Spleen (tissue), 11 donors: ENCODE results near the gene ANKRD2. TPM values are rescaled to one million over a fixed set of nuclear protein-coding genes. Genes with fewer than 3 reads are reported as not detected.
"Not testable (repeated sequence)": the region's sequence is repeated elsewhere in the genome, so short reads cannot be mapped to it uniquely, and the experiment has no call there.

Experiments
- DNase-seq: peaks from one replicate; pipeline ENCODE4 v3.0.0-alpha.2; 2020
- H3K27ac ChIP-seq, 8 donors: fragments of 200-600 bp; sonication (generic) in 7 of 8; 1 replicate in 4 of 8; 2 replicates in 4 of 8; pipeline versions ENCODE4 v1.5.0 to v1.8.0; 2016 to 2021; ENCODE audit warnings: inconsistent platforms in 4 of 8, mild to moderate bottlenecking in 4 of 8, moderate library complexity in 1 of 8
- H3K27me3 ChIP-seq, 7 donors: fragments of 200-600 bp; sonication (generic) in 6 of 7; replicated peaks in 1 of 7; 1 replicate in 4 of 7; 2 replicates in 3 of 7; pipeline versions ENCODE4 v1.5.0 to v1.8.0; 2016 to 2021; ENCODE audit warnings: inconsistent platforms in 3 of 7, mild to moderate bottlenecking in 1 of 7
- H3K36me3 ChIP-seq, 6 donors: fragments of 200-600 bp; sonication (generic) in 5 of 6; 1 replicate in 4 of 6; 2 replicates in 2 of 6; pipeline versions ENCODE4 v1.5.0 to v1.8.0; 2016 to 2021; ENCODE audit warnings: inconsistent platforms in 2 of 6
- H3K4me1 ChIP-seq, 6 donors: fragments of 200-600 bp; sonication (generic) in 5 of 6; 1 replicate in 3 of 6; 2 replicates in 3 of 6; pipeline versions ENCODE4 v1.5.0 to v1.8.0; 2016 to 2021; ENCODE audit warnings: inconsistent platforms in 3 of 6
- H3K4me3 ChIP-seq, 8 donors: fragments of 200-600 bp; sonication (generic) in 7 of 8; 1 replicate in 4 of 8; 2 replicates in 4 of 8; pipeline versions ENCODE4 v1.5.0 to v1.8.0; 2016 to 2021; ENCODE audit warnings: inconsistent platforms in 4 of 8, mild to moderate bottlenecking in 4 of 8, moderate library complexity in 2 of 8
- H3K9me3 ChIP-seq, 8 donors: fragments of 200-600 bp; sonication (generic) in 7 of 8; 1 replicate in 4 of 8; 2 replicates in 4 of 8; pipeline versions ENCODE4 v1.5.0 to v1.8.0; 2016 to 2021; ENCODE audit warnings: inconsistent platforms in 4 of 8
- POLR2A ChIP-seq, 3 donors: fragments of 450-650 bp; IDR thresholded peaks; one replicate each; pipeline ENCODE4 v1.5.1; 2017; ENCODE audit warnings: antibody characterized with exemption in 3 of 3, mild to moderate bottlenecking in 1 of 3
- POLR2AphosphoS5 ChIP-seq, 3 donors: sonication (generic); formaldehyde crosslinking; IDR thresholded peaks; one replicate each; pipeline ENCODE4 v1.5.1; 2017; ENCODE audit warnings: antibody characterized with exemption in 3 of 3
- WGBS, 5 donors: extraction: QIAGEN DNeasy Blood & Tissue Kit in 3 of 5; methylation state at CpG; one replicate each; pipeline versions ENCODE4 v1.1.5 to v1.1.7; 2013 to 2018; 5-methylcytosine and 5-hydroxymethylcytosine counted together
- intact Hi-C: fragments of 100-400 bp; cut with DNase I; formaldehyde crosslinking; loops from one replicate; pipeline ENCODE4 v1.15.0; 2023; ENCODE audit warnings: low total_unique reads
- polyA plus RNA-seq, 3 donors: library from polyadenylated mRNA; stranded (reverse); fragments of 200-250 nt; gene quantifications; one replicate each; pipeline ENCODE4 v1.2.1, GENCODE V29; 2013
- total RNA-seq, 7 donors: library from RNA; depleted of rRNA in 3 of 7; stranded (reverse); fragments of >200 nt in 3 of 7; fragmentation: NEBNext Ultra II Directional in 4 of 7; extraction: Animal tissue kit (Norgen Biotek cat#: 25700) in 4 of 7; gene quantifications; one replicate each; pipeline versions ENCODE4 v1.1.0 to v1.2.1, GENCODE V29; 2016 to 2021
- TF ChIP-seq, protein P1 (sequence below), 11 experiments: fragments of 200-600 bp in 7 of 11; fragments of 450-650 bp in 4 of 11; sonication (generic) in 4 of 11; IDR thresholded peaks in 8 of 11; conservative IDR thresholded peaks in 3 of 11; 1 replicate in 7 of 11; 2 replicates in 4 of 11; pipeline versions ENCODE4 v1.4.0 to v1.8.0; 2016 to 2021; ENCODE audit warnings: antibody characterized with exemption in 11 of 11, inconsistent platforms in 4 of 11, mild to moderate bottlenecking in 1 of 11
- donor health status: healthy with polysubstance abuse.
- donor health status: DM: no; HTN: no; CAD: no; lungs with moderate emphysema.
- donor health status: DM: no; HTN: no; CAD: no.
- donor health status: Bipolar disorder and iron deficiency.
- donor health status: healthy.
- donor health status: DM: no; HTN: no; CAD: no.
- donor health status: DM: yes; HTN: yes; CAD: no.

ANKRD2 gene
- total and polyA plus RNA-seq, 10 donors: 0.10 to 0.52 (median 0.18) TPM; not detected in 7

GRCh38 chr10:97573672-97574071 is 1.1 kb downstream of the ANKRD2 start:
- TF ChIP-seq POLR2A (IDR thresholded peaks at IDR 0.05) (no peak), POLR2AphosphoS5 (IDR thresholded peaks at IDR 0.05) (no peak)
- TF ChIP-seq, protein P1, sequence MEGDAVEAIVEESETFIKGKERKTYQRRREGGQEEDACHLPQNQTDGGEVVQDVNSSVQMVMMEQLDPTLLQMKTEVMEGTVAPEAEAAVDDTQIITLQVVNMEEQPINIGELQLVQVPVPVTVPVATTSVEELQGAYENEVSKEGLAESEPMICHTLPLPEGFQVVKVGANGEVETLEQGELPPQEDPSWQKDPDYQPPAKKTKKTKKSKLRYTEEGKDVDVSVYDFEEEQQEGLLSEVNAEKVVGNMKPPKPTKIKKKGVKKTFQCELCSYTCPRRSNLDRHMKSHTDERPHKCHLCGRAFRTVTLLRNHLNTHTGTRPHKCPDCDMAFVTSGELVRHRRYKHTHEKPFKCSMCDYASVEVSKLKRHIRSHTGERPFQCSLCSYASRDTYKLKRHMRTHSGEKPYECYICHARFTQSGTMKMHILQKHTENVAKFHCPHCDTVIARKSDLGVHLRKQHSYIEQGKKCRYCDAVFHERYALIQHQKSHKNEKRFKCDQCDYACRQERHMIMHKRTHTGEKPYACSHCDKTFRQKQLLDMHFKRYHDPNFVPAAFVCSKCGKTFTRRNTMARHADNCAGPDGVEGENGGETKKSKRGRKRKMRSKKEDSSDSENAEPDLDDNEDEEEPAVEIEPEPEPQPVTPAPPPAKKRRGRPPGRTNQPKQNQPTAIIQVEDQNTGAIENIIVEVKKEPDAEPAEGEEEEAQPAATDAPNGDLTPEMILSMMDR (IDR thresholded peaks at IDR 0.05 in 8 of 11, conservative IDR thresholded peaks at IDR 0.05 in 3 of 11): no peak
- peaks cover 0 to 14% (median 0%) of the 10 kb centered on the region in 7 donors for H3K27me3 ChIP-seq
- no peaks in the 10 kb centered on the region for H3K9me3 ChIP-seq
- peaks cover 0 to 11% (median 8%) of the 10 kb centered on the region in 6 donors for H3K4me1 ChIP-seq
- no peak for DNase-seq
- intact Hi-C loops: no loop called here
- H3K36me3 ChIP-seq: peaks cover 0 to 34% (median 11%) of the 10 kb centered on the region in 6 donors
- no peak overlapping the region for H3K27ac ChIP-seq
- no peak overlapping the region for H3K4me3 ChIP-seq
- 42 to 88% (median 71%) methylated on average over 2 of the region's 2 CpGs for WGBS, 5 donors

GRCh38 chr10:97574374-97575126 is 2.0 kb downstream of the ANKRD2 start:
- whole genome bisulfite sequencing, 5 donors: 55 to 70% (median 61%) methylated on average over 4 of the region's 4 CpGs

GRCh38 chr10:97575127-97575668 is 2.6 kb downstream of the ANKRD2 start:
- 87 to 94% (median 92%) methylated on average over 4 to 6 of the region's 6 CpGs for WGBS, 5 donors
- Histone ChIP-seq H3K27ac (peak overlapping the region in 3 of 8 donors; percentile 1 to 46 (median 11)), H3K4me3 (no peak overlapping the region), H3K4me1 (peaks cover 0 to 11% (median 8%) of the 10 kb centered on the region in 6 donors), H3K9me3 (no peaks in the 10 kb centered on the region), H3K36me3 (peaks cover 0 to 19% (median 6%) of the 10 kb centered on the region in 6 donors), H3K27me3 (peaks cover 0 to 17% (median 0%) of the 10 kb centered on the region in 7 donors)
- DNase-seq: peak; percentile 45
- TF ChIP-seq, protein P1 (IDR thresholded peaks at IDR 0.05 in 8 of 11, conservative IDR thresholded peaks at IDR 0.05 in 3 of 11): no peak
- TF ChIP-seq POLR2A (IDR thresholded peaks at IDR 0.05) (no peak), POLR2AphosphoS5 (IDR thresholded peaks at IDR 0.05) (no peak)
- intact Hi-C loops: no loop called here

More at GRCh38 chr10:97574374-97575126, 2.0 kb downstream of the ANKRD2 start:
- Histone ChIP-seq H3K36me3 (peaks cover 0 to 25% (median 8%) of the 10 kb centered on the region in 6 donors), H3K9me3 (no peaks in the 10 kb centered on the region), H3K4me1 (peaks cover 0 to 11% (median 8%) of the 10 kb centered on the region in 6 donors), H3K27ac (peak overlapping the region in 3 of 8 donors; percentile 1 to 46 (median 11)), H3K27me3 (peaks cover 0 to 17% (median 0%) of the 10 kb centered on the region in 7 donors), H3K4me3 (no peak overlapping the region)
- peak; percentile 64 for DNase-seq
- intact Hi-C loops: no loop called here
- peak in 1 of 3 donors; percentile 58 for TF ChIP-seq POLR2AphosphoS5 (IDR thresholded peaks at IDR 0.05)
- TF ChIP-seq, protein P1 (IDR thresholded peaks at IDR 0.05 in 8 of 11, conservative IDR thresholded peaks at IDR 0.05 in 3 of 11): no peak

GRCh38 chr10:97576487-97576886 is 3.9 kb downstream of the ANKRD2 start:
- H3K9me3 ChIP-seq, H3K27ac ChIP-seq, DNase-seq, H3K4me3 ChIP-seq, intact Hi-C loops, H3K36me3 ChIP-seq: not testable (repeated sequence)
- Histone ChIP-seq H3K27me3 (peaks cover 0 to 17% (median 0%) of the 10 kb centered on the region in 7 donors), H3K4me1 (peaks cover 0 to 11% (median 8%) of the 10 kb centered on the region in 6 donors)
- 39 to 76% (median 70%) methylated on average over 5 of the region's 5 CpGs for WGBS, 5 donors
